Measurements from ENCODE around the gene NCAN.

Gene NCAN

GRCh38 chr19:19186742-19187141 is 25.0 kb upstream of the NCAN start:
- Histone ChIP-seq H3K79me2 (ENCODE audit: insufficient read depth, low read length) (peaks cover 25% of the 10 kb centered on the region), H2AFZ (ENCODE audit: low read depth, low read length, severe bottlenecking) (no peak overlapping the region), H3K9me2 (replicated peaks; ENCODE audit: insufficient read depth, low read length) (no peaks in the 10 kb centered on the region), H4K20me1 (ENCODE audit: low read depth, low read length) (no peaks in the 10 kb centered on the region), H3K4me2 (ENCODE audit: low read depth, low read length, poor library complexity, severe bottlenecking) (no peak overlapping the region), H3K9me3 (ENCODE audit: insufficient read depth, low read length) (no peaks in the 10 kb centered on the region), H3K9ac (ENCODE audit: low read length) (no peak overlapping the region), H3F3A (ENCODE audit: insufficient read depth) (no peaks in the 10 kb centered on the region), H3K36me3 (ENCODE audit: low read length) (no peaks in the 10 kb centered on the region), H3K4me3 (ENCODE audit: insufficient read depth, low read length, poor library complexity, severe bottlenecking) (no peak overlapping the region), H3K27ac (ENCODE audit: low read depth, low read length) (no peak overlapping the region), H3K27me3 (ENCODE audit: low read length) (no peaks in the 10 kb centered on the region)
- TF ChIP-seq, protein P1, sequence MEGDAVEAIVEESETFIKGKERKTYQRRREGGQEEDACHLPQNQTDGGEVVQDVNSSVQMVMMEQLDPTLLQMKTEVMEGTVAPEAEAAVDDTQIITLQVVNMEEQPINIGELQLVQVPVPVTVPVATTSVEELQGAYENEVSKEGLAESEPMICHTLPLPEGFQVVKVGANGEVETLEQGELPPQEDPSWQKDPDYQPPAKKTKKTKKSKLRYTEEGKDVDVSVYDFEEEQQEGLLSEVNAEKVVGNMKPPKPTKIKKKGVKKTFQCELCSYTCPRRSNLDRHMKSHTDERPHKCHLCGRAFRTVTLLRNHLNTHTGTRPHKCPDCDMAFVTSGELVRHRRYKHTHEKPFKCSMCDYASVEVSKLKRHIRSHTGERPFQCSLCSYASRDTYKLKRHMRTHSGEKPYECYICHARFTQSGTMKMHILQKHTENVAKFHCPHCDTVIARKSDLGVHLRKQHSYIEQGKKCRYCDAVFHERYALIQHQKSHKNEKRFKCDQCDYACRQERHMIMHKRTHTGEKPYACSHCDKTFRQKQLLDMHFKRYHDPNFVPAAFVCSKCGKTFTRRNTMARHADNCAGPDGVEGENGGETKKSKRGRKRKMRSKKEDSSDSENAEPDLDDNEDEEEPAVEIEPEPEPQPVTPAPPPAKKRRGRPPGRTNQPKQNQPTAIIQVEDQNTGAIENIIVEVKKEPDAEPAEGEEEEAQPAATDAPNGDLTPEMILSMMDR (IDR thresholded peaks at IDR 0.05; ENCODE audit: insufficient read depth, low read length, poor library complexity, severe bottlenecking), result no peak
- no peak for TF ChIP-seq EZH2phosphoT487 (conservative IDR thresholded peaks at IDR 0.05; ENCODE audit: low read length)

DNA sequence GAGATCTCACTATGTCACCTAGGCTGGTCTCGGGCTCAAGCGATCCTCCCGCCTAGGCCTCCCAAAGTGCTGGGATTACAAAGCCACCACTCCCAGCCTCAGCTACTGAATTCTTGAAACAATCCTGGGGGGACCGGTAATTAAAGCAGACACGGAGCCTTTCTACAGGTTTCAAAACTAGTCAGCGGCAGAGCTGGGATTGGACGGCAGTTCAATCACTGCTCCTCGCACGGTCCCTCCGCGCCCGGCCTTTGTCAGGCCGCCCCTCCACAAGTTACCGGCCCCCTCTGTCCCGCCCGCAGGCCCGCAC is 20.0 kb upstream of the NCAN start:
- Histone ChIP-seq H3K36me3 (ENCODE audit: low read length) (no peaks in the 10 kb centered on the region), H3K4me2 (ENCODE audit: low read depth, low read length, poor library complexity, severe bottlenecking) (peak overlapping the region; percentile 87), H3F3A (ENCODE audit: insufficient read depth) (peaks cover 3% of the 10 kb centered on the region; the same call in 1 of the 2 replicates), H3K27ac (ENCODE audit: low read depth, low read length) (peak overlapping the region; percentile 94), H3K27me3 (ENCODE audit: low read length) (no peaks in the 10 kb centered on the region), H3K4me3 (ENCODE audit: insufficient read depth, low read length, poor library complexity, severe bottlenecking) (peak overlapping the region; percentile 91), H3K9me3 (ENCODE audit: insufficient read depth, low read length) (no peaks in the 10 kb centered on the region), H2AFZ (ENCODE audit: low read depth, low read length, severe bottlenecking) (peak overlapping the region; percentile 74), H3K79me2 (ENCODE audit: insufficient read depth, low read length) (peaks cover 40% of the 10 kb centered on the region), H4K20me1 (ENCODE audit: low read depth, low read length) (no peaks in the 10 kb centered on the region), H3K9me2 (replicated peaks; ENCODE audit: insufficient read depth, low read length) (no peaks in the 10 kb centered on the region), H3K9ac (ENCODE audit: low read length) (peak overlapping the region; percentile 93)
- TF ChIP-seq, protein P1 (IDR thresholded peaks at IDR 0.05; ENCODE audit: insufficient read depth, low read length, poor library complexity, severe bottlenecking), result no peak
- no peak for TF ChIP-seq EZH2phosphoT487 (conservative IDR thresholded peaks at IDR 0.05; ENCODE audit: low read length)

- H3K9me2 ChIP-seq (replicated peaks; ENCODE audit: insufficient read depth, low read length), result no peaks in the 10 kb centered on the region
- no peaks in the 10 kb centered on the region for H3K36me3 ChIP-seq (ENCODE audit: low read length)
- peaks cover 3% of the 10 kb centered on the region; the same call in 1 of the 2 replicates for H3F3A ChIP-seq (ENCODE audit: insufficient read depth)
- H3K27ac ChIP-seq (ENCODE audit: low read depth, low read length), result peak within 1 kb of the TSS; percentile 94
- no peaks in the 10 kb centered on the region for H3K27me3 ChIP-seq (ENCODE audit: low read length)
- peak within 1 kb of the TSS; percentile 93 for H3K9ac ChIP-seq (ENCODE audit: low read length)
- H4K20me1 ChIP-seq (ENCODE audit: low read depth, low read length), result no peaks in the 10 kb centered on the region
- no peaks in the 10 kb centered on the region for H3K9me3 ChIP-seq (ENCODE audit: insufficient read depth, low read length)
- H2AFZ ChIP-seq (ENCODE audit: low read depth, low read length, severe bottlenecking), result peak within 1 kb of the TSS; percentile 84
- TF ChIP-seq EZH2phosphoT487 (conservative IDR thresholded peaks at IDR 0.05; ENCODE audit: low read length), result no peak
- TF ChIP-seq, protein P1 (IDR thresholded peaks at IDR 0.05; ENCODE audit: insufficient read depth, low read length, poor library complexity, severe bottlenecking), result no peak
- peak within 1 kb of the TSS; percentile 87 for H3K4me2 ChIP-seq (ENCODE audit: low read depth, low read length, poor library complexity, severe bottlenecking)
- peak within 1 kb of the TSS; percentile 100 for H3K4me3 ChIP-seq (ENCODE audit: insufficient read depth, low read length, poor library complexity, severe bottlenecking)
- peaks cover 40% of the 10 kb centered on the region for H3K79me2 ChIP-seq (ENCODE audit: insufficient read depth, low read length)
These were observed 19.5 kb upstream of the NCAN start, which contains the start of the genes BORCS8 and RFXANK for GRCh38 chr19:19192078-19192882. Gene BORCS8 (minus strand): TSS chr19:19192152. CDS start chr19:19192117, 35 bp downstream. Gene RFXANK (plus strand): TSS chr19:19192258. CDS start chr19:19193947, 1,689 bp downstream.
